GM18870 (cell line): ENCODE measurements around the gene OSBPL1A.

Experiments
- ATAC-seq: cut with Tn5 transposase; IDR thresholded peaks from one replicate; pipeline ENCODE4 v1.9.1; 2021; ENCODE audit warnings: moderate library complexity; ENCODE audit not compliant: unreplicated experiment

Gene OSBPL1A

GRCh38 chr18:24344509-24344908 is 53.1 kb downstream of the OSBPL1A start:
- ATAC-seq, result no peak

GRCh38 chr18:24342347-24342746 is 55.3 kb downstream of the OSBPL1A start:
- no peak for ATAC-seq

- ATAC-seq, result no peak
Measured at GRCh38 chr18:24341361-24341760, 56.3 kb downstream of the OSBPL1A start.

- no peak for ATAC-seq
Measured at GRCh38 chr18:24333084-24333483, 64.5 kb downstream of the OSBPL1A start.

GRCh38 chr18:24326211-24326610 is 71.4 kb downstream of the OSBPL1A start:
- ATAC-seq, result no peak

GRCh38 chr18:24322584-24323136 is 75.0 kb downstream of the OSBPL1A start:
- no peak for ATAC-seq

GRCh38 chr18:24321071-24321470 is 76.6 kb downstream of the OSBPL1A start:
- ATAC-seq, result no peak

GRCh38 chr18:24319757-24320156 is 77.9 kb downstream of the OSBPL1A start:
- no peak for ATAC-seq

- ATAC-seq, result no peak
Measured at GRCh38 chr18:24317370-24317769, 80.3 kb downstream of the OSBPL1A start.

GRCh38 chr18:24315170-24315569 is 82.5 kb downstream of the OSBPL1A start:
- no peak for ATAC-seq

GRCh38 chr18:24306201-24306600 is 91.4 kb downstream of the OSBPL1A start:
- ATAC-seq, result no peak

GRCh38 chr18:24300703-24301102 is 96.9 kb downstream of the OSBPL1A start:
- no peak for ATAC-seq

- no peak for ATAC-seq
Measured at GRCh38 chr18:24296276-24296675, 101.3 kb downstream of the OSBPL1A start.

GRCh38 chr18:24293254-24293653 is 104.4 kb downstream of the OSBPL1A start:
- ATAC-seq, result no peak

- no peak for ATAC-seq
Measured at GRCh38 chr18:24278591-24278990, 119.0 kb downstream of the OSBPL1A start.

GRCh38 chr18:24277516-24278195 is 120.0 kb downstream of the OSBPL1A start:
- ATAC-seq, result no peak

GRCh38 chr18:24276994-24277393 is 120.6 kb downstream of the OSBPL1A start:
- ATAC-seq, result no peak

GRCh38 chr18:24274837-24275236 is 122.8 kb downstream of the OSBPL1A start:
- ATAC-seq, result no peak

GRCh38 chr18:24273596-24273995 is 124.0 kb downstream of the OSBPL1A start:
- ATAC-seq, result no peak

GRCh38 chr18:24272229-24272525 is 125.4 kb downstream of the OSBPL1A start:
- ATAC-seq, result no peak

GRCh38 chr18:24271381-24272228 is 126.0 kb downstream of the OSBPL1A start:
- ATAC-seq, result no peak

- no peak for ATAC-seq
Measured at GRCh38 chr18:24270937-24271380, 126.7 kb downstream of the OSBPL1A start.
